GM12873 (cell line): ENCODE data around the gene ADGRG7.

Source experiments
- CTCF ChIP-seq: IDR thresholded peaks from 2 replicates; pipeline ENCODE4 v1.5.1; 2012; ENCODE audit warnings: low read depth, mild to moderate bottlenecking, moderate library complexity, low read length, control low read depth; ENCODE audit not compliant: insufficient read depth; ENCODE audit errors: missing control alignments

ADGRG7 gene

GRCh38 chr3:100609305-100609704 lies at the start of gene ADGRG7:
TSS of gene ADGRG7 (plus strand) at chr3:100609601. CDS start at chr3:100609857, 256 bp downstream.
- no peak for TF ChIP-seq CTCF

- no peak for TF ChIP-seq CTCF
These were observed 49.0 kb upstream of the ADGRG7 start for GRCh38 chr3:100560426-100560825.

GRCh38 chr3:100561459-100562158 lies 47.8 kb upstream of the ADGRG7 start:
- TF ChIP-seq CTCF, result no peak

GRCh38 chr3:100562224-100562857 lies 47.1 kb upstream of the ADGRG7 start:
- no peak for TF ChIP-seq CTCF

GRCh38 chr3:100563228-100563627 lies 46.2 kb upstream of the ADGRG7 start:
- TF ChIP-seq CTCF, result no peak

- TF ChIP-seq CTCF, result no peak
These were observed 45.7 kb upstream of the ADGRG7 start for GRCh38 chr3:100563652-100564211.

GRCh38 chr3:100570811-100571210 lies 38.6 kb upstream of the ADGRG7 start:
- TF ChIP-seq CTCF, result no peak
